ENCODE data around the gene MSI2.

GRCh38 chr17:57675427-57676387, 419.4 kb downstream of the MSI2 start:
- no peak for TF ChIP-seq ZNF274 (IDR thresholded peaks at IDR 0.05; ENCODE audit: low read depth, low read length)
- no peak for TF ChIP-seq YY1 (IDR thresholded peaks at IDR 0.05; ENCODE audit: insufficient read depth, insufficient read length)
- no peak for TF ChIP-seq SUZ12 (IDR thresholded peaks at IDR 0.05; ENCODE audit: extremely low read depth, insufficient read depth, insufficient read length)
